GM23248 (cell line): ENCODE data around the gene AFTPH. TPM values are rescaled to one million over a fixed set of nuclear protein-coding genes. Genes with fewer than 3 reads are reported as not detected.

Experiments used
- DNase-seq: peaks from one replicate; pipeline ENCODE4 v3.0.0-alpha.2; 2015
- H2AFZ ChIP-seq: fragments of 200-600 bp; sonication (generic); 2 replicates; pipeline ENCODE4 v1.6.1; 2016; ENCODE audit warnings: antibody characterized with exemption
- H3F3A ChIP-seq: fragments of 200-600 bp; sonication (generic); 2 replicates; pipeline ENCODE4 v1.6.1; 2016; ENCODE audit warnings: mild to moderate bottlenecking, antibody characterized with exemption, mixed run types; ENCODE audit not compliant: insufficient read depth
- H3K27ac ChIP-seq: fragments of 200-600 bp; sonication (generic); 2 replicates; pipeline ENCODE4 v1.5.1; 2016; ENCODE audit warnings: mild to moderate bottlenecking
- H3K27me3 ChIP-seq: fragments of 200-600 bp; sonication (generic); replicated peaks from 2 replicates; pipeline ENCODE4 v1.6.1; 2016; ENCODE audit warnings: mild to moderate bottlenecking; ENCODE audit not compliant: insufficient read depth
- H3K36me3 ChIP-seq: fragments of 200-600 bp; sonication (generic); 2 replicates; pipeline ENCODE4 v1.6.1; 2016; ENCODE audit warnings: low read depth, mild to moderate bottlenecking
- H3K4me1 ChIP-seq: fragments of 200-600 bp; sonication (generic); 2 replicates; pipeline ENCODE4 v1.6.1; 2016; ENCODE audit warnings: mild to moderate bottlenecking; ENCODE audit not compliant: insufficient read depth
- H3K4me2 ChIP-seq: fragments of 200-600 bp; sonication (generic); one replicate; pipeline ENCODE4 v1.6.1; 2016; ENCODE audit warnings: mild to moderate bottlenecking; ENCODE audit not compliant: unreplicated experiment
- H3K4me3 ChIP-seq: fragments of 200-600 bp; sonication (generic); 2 replicates; pipeline ENCODE4 v1.5.1; 2016; ENCODE audit warnings: mild to moderate bottlenecking
- H3K79me2 ChIP-seq: fragments of 200-600 bp; sonication (generic); 2 replicates; pipeline ENCODE4 v1.6.1; 2016; ENCODE audit warnings: mild to moderate bottlenecking; ENCODE audit not compliant: insufficient read depth
- H3K9ac ChIP-seq: fragments of 200-600 bp; sonication (generic); 2 replicates; pipeline ENCODE4 v1.6.1; 2016; ENCODE audit warnings: mild to moderate bottlenecking
- H3K9me2 ChIP-seq: fragments of 200-600 bp; sonication (generic); 2 replicates; pipeline ENCODE4 v1.6.1; 2016; ENCODE audit warnings: mixed run types, mild to moderate bottlenecking, moderate library complexity; ENCODE audit not compliant: insufficient read depth
- H3K9me3 ChIP-seq: fragments of 200-600 bp; sonication (generic); one replicate; pipeline ENCODE4 v1.6.1; 2017; ENCODE audit warnings: low read depth
- H4K20me1 ChIP-seq: fragments of 200-600 bp; sonication (generic); 2 replicates; pipeline ENCODE4 v1.6.0; 2016; ENCODE audit not compliant: insufficient read depth
- EZH2 ChIP-seq: fragments of 200-600 bp; sonication (generic); IDR thresholded peaks from 2 replicates; pipeline ENCODE4 v1.6.1; 2018; ENCODE audit warnings: antibody characterized with exemption, mild to moderate bottlenecking; ENCODE audit not compliant: insufficient read depth, poor library complexity, severe bottlenecking
- EZH2phosphoT487 ChIP-seq: fragments of 200-600 bp; sonication (generic); IDR thresholded peaks from 2 replicates; pipeline ENCODE4 v1.6.1; 2018; ENCODE audit warnings: antibody characterized with exemption, moderate library complexity, mild to moderate bottlenecking, low read depth; ENCODE audit not compliant: insufficient read depth
- WGBS, 2 experiments: methylation state at CpG; one replicate each; pipeline ENCODE4 v1.1.6; 2015 to 2017; ENCODE audit warnings: low lambda C conversion rate in 2 of 2, low coverage in 1 of 2; ENCODE audit errors: missing lambda C conversion rate in 2 of 2; 5-methylcytosine and 5-hydroxymethylcytosine counted together
- in situ Hi-C: fragments of 300-500 bp; cut with MboI; formaldehyde crosslinking; loops from 2 replicates; pipeline ENCODE4 v1.15.0; 2020
- polyA plus RNA-seq: library from polyadenylated mRNA; unstranded; fragments of >200 nt; fragmentation: Nextera tagmentation; extraction: Ambion mirVana; gene quantifications from 2 replicates; pipeline ENCODE4 v1.2.1, GENCODE V29; 2016
- total RNA-seq: library from RNA; depleted of rRNA; stranded (reverse); fragments of >200 nt; shearing (Covaris generic); gene quantifications from 2 replicates; pipeline ENCODE4 v1.2.3, GENCODE V29; 2014

The AFTPH gene
- total and polyA plus RNA-seq, 2 experiments from 2014 or later, result 8.8 to 26.2 TPM

- H3K36me3 ChIP-seq, result no peaks in the 10 kb centered on the region
- 68 to 69% methylated on average over 3 of the region's 3 CpGs for WGBS, 2 experiments
- no peaks in the 10 kb centered on the region; the same call in 1 of the 2 replicates for H4K20me1 ChIP-seq
- in situ Hi-C loops, result no loop called here
- TF ChIP-seq EZH2, result no peak
- TF ChIP-seq EZH2phosphoT487, result no peak
- H3K27me3 ChIP-seq, result no peaks in the 10 kb centered on the region
- peaks cover 96% of the 10 kb centered on the region for H3K79me2 ChIP-seq
- no peaks in the 10 kb centered on the region for H3K9me3 ChIP-seq
- H3K27ac ChIP-seq, result peak overlapping the region; percentile 29; the same call in 1 of the 2 replicates
- peaks cover 43% of the 10 kb centered on the region for H3K4me1 ChIP-seq
- H3K9ac ChIP-seq, result no peak overlapping the region
- H3K9me2 ChIP-seq, result no peaks in the 10 kb centered on the region
- H2AFZ ChIP-seq, result no peak overlapping the region
- peak; percentile 29 for DNase-seq
- H3K4me2 ChIP-seq, result peak overlapping the region; percentile 8
- H3K4me3 ChIP-seq, result no peak overlapping the region
- peaks cover 20% of the 10 kb centered on the region; the same call in 1 of the 2 replicates for H3F3A ChIP-seq
These were observed 14.8 kb downstream of the AFTPH start for GRCh38 chr2:64538764-64539433.

DNA sequence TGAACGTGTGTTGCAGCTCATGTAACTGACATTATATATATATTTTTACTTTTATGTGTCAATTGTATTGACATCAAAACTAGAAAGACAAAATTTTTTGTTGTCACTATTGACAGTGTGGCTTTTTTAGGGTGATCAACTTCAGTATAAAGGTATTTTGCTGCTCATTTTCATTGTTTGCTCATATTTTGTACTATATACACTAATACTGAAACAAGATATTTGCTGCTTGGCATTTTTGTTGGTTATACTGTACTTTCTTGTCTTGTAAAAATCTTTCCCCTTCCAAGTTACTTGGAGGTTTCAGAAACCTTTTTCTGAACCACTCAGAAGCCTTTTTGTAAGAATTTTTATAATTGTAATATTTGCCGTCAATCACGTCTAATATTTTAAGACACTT, 16.5 kb downstream of the AFTPH start:
- no peak for DNase-seq
- Histone ChIP-seq H3K4me3 (no peak overlapping the region), H2AFZ (no peak overlapping the region), H3K4me1 (peaks cover 45% of the 10 kb centered on the region), H4K20me1 (no peaks in the 10 kb centered on the region; the same call in 1 of the 2 replicates), H3K9ac (no peak overlapping the region), H3K9me3 (no peaks in the 10 kb centered on the region), H3K4me2 (no peak overlapping the region), H3K36me3 (no peaks in the 10 kb centered on the region), H3K9me2 (no peaks in the 10 kb centered on the region), H3K27me3 (no peaks in the 10 kb centered on the region), H3K27ac (no peak overlapping the region), H3K79me2 (peaks cover 95% of the 10 kb centered on the region), H3F3A (peaks cover 22% of the 10 kb centered on the region; the same call in 1 of the 2 replicates)
- TF ChIP-seq EZH2 (no peak), EZH2phosphoT487 (no peak)
- WGBS, 2 experiments, result 95 to 99% methylated on average over 3 of the region's 3 CpGs
- in situ Hi-C loops, result no loop called here

DNA sequence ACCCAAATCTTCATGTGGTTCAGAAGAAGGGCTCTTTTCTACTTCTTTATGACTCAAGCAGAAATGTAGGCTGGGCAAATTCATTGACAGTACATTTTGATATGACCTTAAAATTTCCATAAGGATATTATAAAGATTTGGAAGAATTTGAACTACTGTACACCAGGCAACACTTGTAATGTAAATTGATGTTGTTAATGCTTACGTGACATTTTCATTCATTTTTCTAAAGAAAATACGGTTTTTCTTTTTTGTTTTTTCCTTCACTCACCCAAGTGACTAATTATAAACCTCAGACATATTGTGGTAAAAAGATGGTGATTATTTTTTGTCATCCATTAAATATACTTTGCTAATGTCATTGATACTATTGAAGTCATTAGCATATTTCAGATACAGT, 17.4 kb downstream of the AFTPH start:
- Histone ChIP-seq H3K79me2 (peaks cover 96% of the 10 kb centered on the region), H3K36me3 (no peaks in the 10 kb centered on the region), H3K9me2 (no peaks in the 10 kb centered on the region), H2AFZ (no peak overlapping the region), H3K9ac (no peak overlapping the region), H3F3A (peaks cover 22% of the 10 kb centered on the region; the same call in 1 of the 2 replicates), H3K9me3 (no peaks in the 10 kb centered on the region), H3K27me3 (no peaks in the 10 kb centered on the region), H4K20me1 (no peaks in the 10 kb centered on the region; the same call in 1 of the 2 replicates), H3K4me2 (no peak overlapping the region), H3K4me3 (no peak overlapping the region), H3K27ac (no peak overlapping the region), H3K4me1 (peaks cover 45% of the 10 kb centered on the region)
- DNase-seq, result no peak
- in situ Hi-C loops, result no loop called here
- TF ChIP-seq EZH2 (no peak), EZH2phosphoT487 (no peak)
- 91 to 100% methylated on average over 2 of the region's 2 CpGs for WGBS, 2 experiments

- Histone ChIP-seq H3K27ac (peak overlapping the region; percentile 42), H3K4me3 (0 out of 2 replicates have a peak overlapping the region, but pooled peaks have one; percentile 6), H3K9me3 (no peaks in the 10 kb centered on the region), H3K4me2 (peak overlapping the region; percentile 30), H3K36me3 (no peaks in the 10 kb centered on the region), H3K79me2 (peaks cover 96% of the 10 kb centered on the region), H3K9me2 (no peaks in the 10 kb centered on the region), H3K27me3 (no peaks in the 10 kb centered on the region), H3F3A (peaks cover 22% of the 10 kb centered on the region; the same call in 1 of the 2 replicates), H3K4me1 (peaks cover 45% of the 10 kb centered on the region), H3K9ac (no peak overlapping the region), H2AFZ (no peak overlapping the region), H4K20me1 (no peaks in the 10 kb centered on the region; the same call in 1 of the 2 replicates)
- DNase-seq, result no peak
- WGBS, 2 experiments, result 71 to 73% methylated on average over 5 of the region's 5 CpGs
- TF ChIP-seq EZH2 (no peak), EZH2phosphoT487 (no peak)
- in situ Hi-C loops, result no loop called here
These were observed 18.2 kb downstream of the AFTPH start for GRCh38 chr2:64542071-64543007.
